Ovary (tissue), 3 donors: ENCODE measurements around the gene GGA1.

Experiments used
- POLR2A ChIP-seq: fragments of 450-650 bp; IDR thresholded peaks from one replicate; pipeline ENCODE4 v1.6.1; 2017; ENCODE audit warnings: antibody characterized with exemption, mild to moderate bottlenecking, moderate library complexity
- TF ChIP-seq, protein P1 (sequence below), 3 donors: fragments of 450-650 bp in 2 of 3; fragments of 200-600 bp in 1 of 3; IDR thresholded peaks; one replicate each; pipeline versions ENCODE4 v1.5.1 to v1.8.0; 2016 to 2022; ENCODE audit warnings: antibody characterized with exemption in 3 of 3, mild to moderate bottlenecking in 1 of 3
- donor health status: DM: no; HTN: no; CAD: no.

DNA sequence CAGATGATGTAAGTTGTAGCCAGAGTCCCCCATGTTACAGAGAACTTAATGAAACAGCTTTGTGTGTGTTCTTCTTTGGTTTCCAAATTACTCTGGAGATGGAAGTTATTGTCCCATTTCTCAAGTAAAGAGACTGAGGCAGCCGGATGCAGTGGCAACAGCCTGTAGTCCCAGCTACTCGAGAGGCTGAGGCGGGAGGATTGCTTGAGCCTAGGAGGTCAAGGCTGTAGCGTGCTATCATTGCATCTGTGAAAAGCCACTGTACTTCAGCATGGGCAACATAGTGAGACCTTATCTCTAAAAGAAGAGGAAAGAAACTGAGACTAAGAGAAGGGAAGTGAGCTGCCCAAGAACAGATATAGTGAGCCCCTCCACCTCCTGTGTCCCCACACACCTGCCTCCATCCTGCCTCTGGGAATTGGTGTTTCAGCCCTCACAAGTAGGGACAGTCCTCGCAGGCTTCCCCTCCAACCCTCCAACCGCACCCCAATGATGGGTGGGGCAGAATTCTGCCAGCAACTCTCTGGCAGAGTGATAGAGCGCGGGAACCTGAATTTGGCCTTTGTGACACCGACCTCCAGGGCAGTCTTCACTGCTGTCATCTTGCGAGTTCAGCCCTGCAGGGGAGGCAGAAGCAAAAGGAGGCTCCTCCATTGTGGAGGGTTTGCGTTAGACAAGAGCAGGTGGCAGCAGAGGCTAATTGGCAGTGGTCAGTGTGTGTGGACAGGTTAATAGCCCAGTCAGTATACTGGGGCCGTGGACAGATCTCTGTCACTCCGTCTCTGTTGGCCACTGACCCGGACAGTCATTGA, 51.5 kb downstream of the GGA1 start:
- TF ChIP-seq, protein P1, sequence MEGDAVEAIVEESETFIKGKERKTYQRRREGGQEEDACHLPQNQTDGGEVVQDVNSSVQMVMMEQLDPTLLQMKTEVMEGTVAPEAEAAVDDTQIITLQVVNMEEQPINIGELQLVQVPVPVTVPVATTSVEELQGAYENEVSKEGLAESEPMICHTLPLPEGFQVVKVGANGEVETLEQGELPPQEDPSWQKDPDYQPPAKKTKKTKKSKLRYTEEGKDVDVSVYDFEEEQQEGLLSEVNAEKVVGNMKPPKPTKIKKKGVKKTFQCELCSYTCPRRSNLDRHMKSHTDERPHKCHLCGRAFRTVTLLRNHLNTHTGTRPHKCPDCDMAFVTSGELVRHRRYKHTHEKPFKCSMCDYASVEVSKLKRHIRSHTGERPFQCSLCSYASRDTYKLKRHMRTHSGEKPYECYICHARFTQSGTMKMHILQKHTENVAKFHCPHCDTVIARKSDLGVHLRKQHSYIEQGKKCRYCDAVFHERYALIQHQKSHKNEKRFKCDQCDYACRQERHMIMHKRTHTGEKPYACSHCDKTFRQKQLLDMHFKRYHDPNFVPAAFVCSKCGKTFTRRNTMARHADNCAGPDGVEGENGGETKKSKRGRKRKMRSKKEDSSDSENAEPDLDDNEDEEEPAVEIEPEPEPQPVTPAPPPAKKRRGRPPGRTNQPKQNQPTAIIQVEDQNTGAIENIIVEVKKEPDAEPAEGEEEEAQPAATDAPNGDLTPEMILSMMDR (IDR thresholded peaks at IDR 0.05) = no peak
- no peak for TF ChIP-seq POLR2A
